Endothelial cell of umbilical vein (primary cell): ENCODE measurements around the gene SLC6A6. TPM values are rescaled to one million over a fixed set of nuclear protein-coding genes. Genes with fewer than 3 reads are reported as not detected.

Experiments used
- BruUV-seq: library from RNA; stranded (reverse); fragments of 400-500 nt; replicated peaks from 2 replicates; lab custom pipeline; 2021; lab: Mats Ljungman, UMichigan
- CTCF ChIA-PET: fragments of 300-600, 350-600 bp; sonication (Branson Sonifier 250); formaldehyde crosslinking; loops from one replicate; lab custom pipeline; 2021; ENCODE audit warnings: antibody characterized with exemption, inconsistent platforms; lab: Charles Lee
- POLR2A ChIA-PET: fragments of 300-600, 350-600 bp; sonication (Branson Sonifier 250); formaldehyde crosslinking; loops from one replicate; lab custom pipeline; 2021; ENCODE audit warnings: antibody characterized with exemption, inconsistent platforms; lab: Charles Lee
- DNase-seq: peaks from one replicate; pipeline ENCODE4 v3.0.0-alpha.2; 2011; ENCODE audit warnings: low read depth, low spot score
- FAIRE-seq: peaks from 2 replicates; lab custom pipeline; 2011; peaks lifted over from hg19 to GRCh38; lab: Jason Lieb, UNC
- H2AFZ ChIP-seq: 2 replicates; pipeline ENCODE4 v1.6.0; 2012; ENCODE audit warnings: low read depth, low read length, control low read depth, inconsistent platforms
- H3K27ac ChIP-seq: 2 replicates; pipeline ENCODE4 v1.5.1; 2011; ENCODE audit warnings: low read depth, mild to moderate bottlenecking, control low read depth, low read length, moderate library complexity; ENCODE audit not compliant: insufficient read depth
- H3K27me3 ChIP-seq, 2 experiments: 2 replicates each; pipeline versions ENCODE4 v1.6.0 to v1.6.1; 2011; ENCODE audit warnings: low read length in 2 of 2, mixed read lengths in 1 of 2; ENCODE audit not compliant: control insufficient read depth in 2 of 2, insufficient read depth in 2 of 2
- H3K36me3 ChIP-seq, 2 experiments: 2 replicates in 1 of 2; 3 replicates in 1 of 2; pipeline ENCODE4 v1.5.1; 2011; ENCODE audit warnings: low read length in 2 of 2, mild to moderate bottlenecking in 1 of 2, moderate library complexity in 1 of 2; ENCODE audit not compliant: control insufficient read depth in 2 of 2, insufficient read depth in 2 of 2; ENCODE audit errors: extremely low read depth in 1 of 2
- H3K4me1 ChIP-seq: 3 replicates; pipeline ENCODE4 v1.5.1; 2011; ENCODE audit warnings: mild to moderate bottlenecking, low read length; ENCODE audit not compliant: control insufficient read depth, insufficient read depth; ENCODE audit errors: extremely low read depth
- H3K4me2 ChIP-seq: 2 replicates; pipeline ENCODE4 v1.6.1; 2011; ENCODE audit warnings: low read length, control low read depth, mixed read lengths; ENCODE audit not compliant: insufficient read depth
- H3K4me3 ChIP-seq, 3 experiments: fragments of 200-600 bp in 1 of 3; sonication (generic), shearing (Covaris generic) in 1 of 3; replicated peaks in 1 of 3; 2 replicates each; pipeline ENCODE4 v1.5.1; 2011 to 2016; ENCODE audit warnings: control low read depth in 3 of 3, low read length in 3 of 3, mild to moderate bottlenecking in 2 of 3, inconsistent platforms in 1 of 3, low read depth in 1 of 3, moderate library complexity in 1 of 3; ENCODE audit not compliant: insufficient read depth in 1 of 3
- H3K79me2 ChIP-seq: 2 replicates; pipeline ENCODE4 v1.6.0; 2012; ENCODE audit warnings: low read length, inconsistent platforms; ENCODE audit not compliant: control insufficient read depth, insufficient read depth
- H3K9ac ChIP-seq: replicated peaks from 2 replicates; pipeline ENCODE3; 2011; ENCODE audit warnings: low read length, control low read depth; ENCODE audit not compliant: insufficient read depth; ENCODE audit errors: extremely low read depth
- H3K9me1 ChIP-seq: replicated peaks from 3 replicates; pipeline ENCODE4 v1.6.0; 2011; ENCODE audit warnings: mild to moderate bottlenecking, low read length; ENCODE audit not compliant: control insufficient read depth, insufficient read depth; ENCODE audit errors: extremely low read depth
- H3K9me3 ChIP-seq: replicated peaks from 2 replicates; pipeline ENCODE4 v1.5.1; 2012; ENCODE audit warnings: low read length, inconsistent platforms; ENCODE audit not compliant: control insufficient read depth, insufficient read depth
- H4K20me1 ChIP-seq: replicated peaks from 2 replicates; pipeline ENCODE3; 2011; ENCODE audit warnings: mild to moderate bottlenecking, low read length; ENCODE audit not compliant: control insufficient read depth, insufficient read depth; ENCODE audit errors: extremely low read depth
- CTCF ChIP-seq, 2 donors: IDR thresholded peaks; 1 replicate in 1 of 2; 2 replicates in 1 of 2; pipeline ENCODE4 v1.5.1; 2011; ENCODE audit warnings: low read length in 2 of 2, mild to moderate bottlenecking in 2 of 2, moderate library complexity in 2 of 2, control low read depth in 1 of 2, inconsistent platforms in 1 of 2, low read depth in 1 of 2; ENCODE audit not compliant: insufficient read depth in 1 of 2; ENCODE audit errors: extremely low read depth in 1 of 2
- EZH2 ChIP-seq: IDR thresholded peaks from 2 replicates; pipeline ENCODE4 v1.6.1; 2012; ENCODE audit warnings: borderline replicate concordance, low read depth, mild to moderate bottlenecking, moderate library complexity, low read length, inconsistent platforms; ENCODE audit not compliant: severe bottlenecking
- FOS ChIP-seq: IDR thresholded peaks from 2 replicates; pipeline ENCODE4 v1.6.1; 2011; ENCODE audit warnings: mild to moderate bottlenecking, low read length, moderate library complexity, borderline replicate concordance; ENCODE audit not compliant: insufficient read depth
- GATA2 ChIP-seq: IDR thresholded peaks from 2 replicates; pipeline ENCODE4 v1.7.0; 2011; ENCODE audit warnings: low read depth, mild to moderate bottlenecking, moderate library complexity, mixed read lengths, low read length; ENCODE audit not compliant: insufficient read length, insufficient read depth
- JUN ChIP-seq: IDR thresholded peaks from 2 replicates; pipeline ENCODE4 v1.6.1; 2011; ENCODE audit warnings: borderline replicate concordance, low read depth; ENCODE audit not compliant: insufficient read length, insufficient read depth
- MAX ChIP-seq: IDR thresholded peaks from 2 replicates; pipeline ENCODE4 v1.6.1; 2011; ENCODE audit not compliant: insufficient read depth, insufficient read length
- MYC ChIP-seq: IDR thresholded peaks from one replicate; pipeline ENCODE4 v1.6.1; 2011; ENCODE audit warnings: mild to moderate bottlenecking, low read depth, low read length
- POLR2A ChIP-seq: IDR thresholded peaks from 2 replicates; pipeline ENCODE4 v1.6.1; 2012; ENCODE audit warnings: low read depth, mild to moderate bottlenecking, control low read depth, low read length
- POLR2AphosphoS5 ChIP-seq: IDR thresholded peaks from 2 replicates; pipeline ENCODE4 v1.6.1; 2012; ENCODE audit warnings: low read depth, mild to moderate bottlenecking, control low read depth, low read length, moderate library complexity; ENCODE audit not compliant: insufficient read depth
- dilution Hi-C: fragments of 300-500 bp; cut with MboI; formaldehyde crosslinking; loops from one replicate; pipeline ENCODE4 v1.15.0; 2019; ENCODE audit warnings: low sequenced_read_pairs; ENCODE audit not compliant: extremely low pct_ligation_motif_present
- intact Hi-C: fragments of 100-400 bp; cut with micrococcal nuclease; formaldehyde crosslinking; loops from one replicate; pipeline ENCODE4 v1.10.0; 2022
- polyA plus RNA-seq, 4 experiments: library from polyadenylated mRNA; depleted of rRNA in 3 of 4; stranded (reverse) in 3 of 4; unstranded in 1 of 4; fragments of >200 nt; gene quantifications; 2 replicates each; pipeline versions ENCODE4 v1.2.1 to v1.2.3, GENCODE V29; 2011 to 2012; ENCODE audit warnings: missing spikeins in 1 of 4
- total RNA-seq: library from RNA; stranded (reverse); gene quantifications from 2 replicates; pipeline ENCODE4 v1.2.3, GENCODE V29; 2021

The SLC6A6 gene
- total and polyA plus RNA-seq, 2 donors (not counting 3 experiments of a cell fraction or from before 2014, with no cell fraction given) = 25.7 to 38.0 TPM

- Histone ChIP-seq H3K4me1 (no peaks in the 10 kb centered on the region), H3K9ac (no peak overlapping the region), H2AFZ (no peak overlapping the region), H3K4me2 (no peak overlapping the region), H3K9me3 (no peaks in the 10 kb centered on the region), H4K20me1 (no peaks in the 10 kb centered on the region), H3K27ac (no peak overlapping the region), H3K9me1 (no peaks in the 10 kb centered on the region), H3K36me3 (no peaks in the 10 kb centered on the region), H3K4me3 (no peak overlapping the region), H3K79me2 (no peaks in the 10 kb centered on the region), H3K27me3 (peaks cover 0 to 3% of the 10 kb centered on the region in 2 experiments)
- FAIRE-seq (no peak), DNase-seq (no peak)
- dilution Hi-C loops = no loop called here
- ChIA-PET POLR2A (no interaction called here), CTCF (interaction anchor here (2.2 kb wide), 1 partner anchor 24 kb away, joined by 5 read pairs; no protein-coding TSS in a partner anchor)
- intact Hi-C loops = no loop called here
- no TSS peak for BruUV-seq
- TF ChIP-seq POLR2AphosphoS5 (no peak), MYC (no peak), JUN (no peak), EZH2 (no peak), MAX (no peak), FOS (no peak), GATA2 (no peak), POLR2A (no peak), CTCF (IDR thresholded peaks at IDR 0.05; ENCODE audit: extremely low read depth in 1 of 2, insufficient read depth in 1 of 2, low read depth in 1 of 2, low read length in 2 of 2) (no peak)
Measured at GRCh38 chr3:14388201-14388600, 14.2 kb upstream of the SLC6A6 start.
